HG03571 (cell line): Measurements from ENCODE around the gene DLG5.

Experiments used
- ATAC-seq: cut with Tn5 transposase; IDR thresholded peaks from one replicate; pipeline ENCODE4 v1.9.1; 2021; ENCODE audit not compliant: unreplicated experiment

Gene DLG5

DNA sequence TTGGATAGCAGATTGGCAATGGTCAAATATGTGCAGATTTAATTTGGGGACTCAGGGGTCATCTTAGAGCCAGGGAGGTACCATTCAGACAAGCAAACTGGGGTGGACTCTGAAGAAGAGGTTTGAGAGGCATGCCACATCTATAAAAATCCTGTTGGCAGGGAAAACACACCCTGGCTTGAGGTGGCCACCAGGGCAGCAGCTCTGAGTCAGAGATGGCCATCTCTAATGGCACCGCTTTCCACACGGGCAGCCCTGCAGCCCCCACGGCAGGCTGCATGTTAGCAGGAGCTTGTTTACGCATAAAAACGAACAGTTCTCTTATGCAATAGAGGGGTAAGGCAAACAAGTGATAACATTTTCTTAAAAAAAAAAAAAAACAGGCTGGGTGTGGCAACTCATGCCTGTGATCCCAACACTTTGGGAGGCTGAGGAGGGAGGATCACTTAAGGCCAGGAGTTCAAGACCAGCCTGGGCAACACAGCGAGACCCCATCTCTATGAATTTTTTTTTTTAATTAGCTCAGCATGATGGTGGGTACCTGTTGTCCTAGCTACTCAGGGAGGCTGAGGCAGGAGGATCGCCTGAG, 14.9 kb downstream of the DLG5 start:
- no peak for ATAC-seq

DNA sequence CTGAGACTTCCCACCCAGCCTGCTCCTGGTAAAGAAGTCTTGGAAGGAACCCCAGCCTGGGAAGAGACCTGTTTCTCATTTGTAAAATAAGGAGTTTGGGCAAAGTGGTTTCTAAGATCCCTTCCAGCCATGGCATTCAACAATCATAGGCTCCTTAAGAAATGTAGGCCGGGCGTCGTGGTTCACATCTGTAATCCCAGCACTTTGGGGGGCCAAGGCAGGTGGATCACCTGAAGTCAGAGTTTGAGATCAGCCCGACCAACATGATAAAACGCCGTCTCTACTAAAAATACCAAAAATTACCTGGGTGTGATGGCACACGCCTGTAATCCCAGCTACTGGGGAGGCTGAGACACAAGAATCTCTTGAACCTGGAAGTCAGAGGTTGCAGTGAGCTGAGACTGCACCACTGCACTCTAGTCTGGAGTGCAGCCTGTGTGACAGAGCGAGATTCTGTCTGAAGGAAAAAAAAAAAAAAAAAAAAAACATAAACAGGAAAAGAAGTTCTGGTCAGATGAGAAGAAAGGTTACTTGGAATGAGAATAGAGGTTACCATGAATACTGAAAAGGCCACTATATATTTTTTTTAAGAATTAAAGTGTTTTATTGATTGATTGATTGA, 15.9 kb downstream of the DLG5 start:
- ATAC-seq = no peak

DNA sequence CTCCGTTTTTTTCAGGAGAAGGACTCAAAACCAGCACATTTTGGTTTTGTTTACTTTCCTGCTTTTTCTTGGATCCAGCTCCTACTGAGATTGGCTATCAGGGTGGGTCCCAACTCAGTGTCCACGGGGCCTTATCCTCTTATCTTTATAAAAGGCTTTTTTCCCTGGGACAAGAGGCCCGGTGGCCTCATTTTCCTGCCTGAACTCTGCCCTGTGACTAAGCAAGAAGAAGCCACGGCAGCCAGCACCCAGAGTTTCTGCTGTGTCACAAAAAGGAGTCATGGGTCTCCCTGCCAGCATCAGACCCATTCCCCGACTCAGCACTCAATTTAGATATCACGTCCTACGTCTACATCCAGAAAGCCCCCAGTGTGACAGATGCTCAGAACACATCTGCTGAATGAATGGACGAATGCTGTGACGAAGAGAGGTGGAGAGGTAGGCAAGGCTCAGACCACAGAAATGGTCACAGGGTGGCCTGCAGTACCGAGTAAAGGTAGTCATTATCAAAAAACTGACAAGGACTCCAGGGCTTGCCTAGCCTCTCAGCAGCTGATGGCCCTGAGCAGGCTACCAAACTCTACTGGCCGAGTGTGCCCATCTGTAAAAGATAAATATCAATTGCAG, 16.7 kb downstream of the DLG5 start:
- ATAC-seq = no peak

DNA sequence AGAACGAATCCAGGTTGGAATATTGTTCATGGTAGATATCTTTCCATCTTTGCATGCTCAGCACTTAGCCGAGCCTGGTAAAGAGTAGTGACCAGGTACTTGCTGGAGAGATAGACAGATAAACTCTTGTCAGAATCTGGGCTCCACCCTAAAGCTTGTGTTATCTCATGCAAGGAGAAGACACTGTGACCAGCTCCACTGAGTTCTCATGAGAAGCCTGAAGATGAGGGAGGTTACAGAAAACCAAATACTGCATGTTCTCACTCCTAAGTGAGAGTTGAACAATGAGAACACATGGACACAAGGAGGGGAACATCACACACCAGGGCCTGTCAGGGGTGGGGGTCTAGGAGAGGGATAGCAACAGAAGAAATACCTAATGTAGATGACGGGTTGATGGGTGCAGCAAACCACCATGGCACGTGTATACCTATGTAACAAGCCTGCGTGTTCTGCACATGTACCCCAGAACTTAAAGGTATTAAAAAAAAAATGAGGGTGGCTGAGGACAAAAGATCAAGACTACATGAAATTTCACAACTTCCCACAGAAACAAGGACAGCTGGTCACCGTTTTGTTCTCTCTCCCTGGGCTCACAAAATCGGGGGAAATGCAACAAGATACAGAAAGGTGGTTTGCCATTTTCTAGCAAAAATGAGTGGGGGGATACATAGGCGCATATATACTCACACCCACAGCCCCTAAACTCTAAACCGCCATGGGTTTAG, 17.4 kb downstream of the DLG5 start:
- no peak for ATAC-seq

DNA sequence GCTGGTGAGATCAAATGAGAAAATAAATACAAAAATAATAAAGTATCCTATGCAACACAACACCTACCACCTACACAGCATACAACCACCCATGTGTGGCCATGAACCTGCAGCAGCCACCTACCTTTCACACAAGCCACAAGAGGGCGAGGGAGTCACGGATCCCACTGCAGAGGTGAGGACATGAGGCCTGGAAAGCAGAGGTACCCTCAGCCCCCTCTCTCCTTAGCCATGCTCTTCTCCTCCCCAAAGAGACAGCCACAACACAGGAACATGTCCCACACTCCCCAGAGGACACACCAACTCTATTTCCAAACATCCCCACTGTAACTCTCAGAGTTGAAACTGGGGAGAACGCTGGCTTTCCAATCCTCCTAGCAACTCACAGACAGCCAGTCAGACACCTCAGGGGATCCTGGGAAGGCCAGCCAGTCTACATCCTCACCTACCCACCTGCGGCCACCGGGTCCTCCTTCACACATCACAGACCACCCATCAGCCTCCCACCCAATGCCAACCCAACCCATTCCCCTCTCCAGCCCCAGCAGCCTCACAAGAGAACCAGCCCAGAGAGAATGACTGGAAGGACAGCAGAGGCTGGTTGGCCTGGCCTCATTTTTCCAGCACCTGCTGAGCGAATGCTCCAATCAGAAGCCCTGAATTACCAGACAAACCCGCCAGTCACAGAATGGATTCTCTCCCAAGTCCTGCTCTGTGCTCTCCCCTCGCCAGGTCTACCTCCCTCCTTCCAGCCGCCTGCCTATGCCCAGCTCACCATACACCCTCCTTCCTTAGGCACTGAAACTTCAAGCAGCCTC, 18.4 kb downstream of the DLG5 start:
- no peak for ATAC-seq

DNA sequence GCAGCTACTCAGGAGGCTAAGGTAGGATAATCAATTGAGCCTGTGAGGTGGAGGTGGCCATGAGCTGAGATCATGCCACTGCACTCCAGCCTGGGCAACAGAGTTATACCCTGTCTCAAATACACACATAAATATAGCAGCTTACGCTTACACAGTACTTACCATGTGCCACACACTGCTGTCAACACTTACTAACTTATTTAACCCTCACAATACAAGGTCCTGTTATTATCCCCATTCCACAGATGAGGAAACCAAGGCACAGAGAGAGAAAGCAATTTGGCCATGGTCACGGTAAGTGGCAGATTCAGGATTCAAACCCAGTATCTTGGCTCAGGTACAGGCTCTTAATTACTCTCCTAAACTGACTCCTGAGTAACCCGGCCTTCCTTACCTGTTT, 19.1 kb downstream of the DLG5 start:
- no peak for ATAC-seq

DNA sequence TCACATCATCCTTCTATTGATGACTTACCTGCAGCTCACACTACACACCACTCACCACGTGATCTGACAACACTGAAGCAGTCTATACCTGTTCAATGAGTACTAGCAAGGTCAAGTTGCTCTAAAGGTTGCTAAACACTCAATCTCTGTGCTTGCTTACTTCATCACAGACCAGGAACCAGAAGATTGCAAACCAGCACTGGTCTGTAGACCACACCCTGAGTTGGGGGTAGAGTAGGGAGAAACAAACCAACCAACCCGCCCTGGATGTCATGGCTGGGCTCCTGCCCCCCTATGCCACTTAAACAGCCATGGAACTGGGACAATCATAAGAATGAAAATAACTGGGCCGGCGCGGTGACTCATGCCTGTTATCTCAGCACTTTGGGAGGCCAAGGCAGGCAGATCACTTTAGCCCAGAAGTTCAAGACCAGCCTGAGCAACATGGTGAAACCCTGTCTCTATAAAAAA, 19.6 kb downstream of the DLG5 start:
- no peak for ATAC-seq

DNA sequence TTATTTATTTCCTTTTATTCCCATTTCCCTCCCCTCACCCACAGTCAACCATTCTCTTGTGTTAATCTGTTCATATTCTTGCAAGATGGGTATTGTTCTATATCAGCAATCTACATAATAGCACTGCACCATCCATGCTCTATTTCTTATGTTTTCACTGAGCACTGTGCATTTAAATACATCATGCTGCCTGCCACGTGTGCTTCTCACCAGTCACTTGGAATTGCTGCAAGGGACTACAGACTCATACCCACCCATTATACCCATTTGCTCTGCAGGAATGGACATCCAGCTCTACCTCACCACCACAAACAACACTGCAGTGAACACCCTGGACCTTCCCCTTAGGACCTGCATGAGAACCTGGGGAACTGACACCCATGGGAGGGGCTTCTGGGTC, 20.8 kb downstream of the DLG5 start:
- ATAC-seq = no peak

DNA sequence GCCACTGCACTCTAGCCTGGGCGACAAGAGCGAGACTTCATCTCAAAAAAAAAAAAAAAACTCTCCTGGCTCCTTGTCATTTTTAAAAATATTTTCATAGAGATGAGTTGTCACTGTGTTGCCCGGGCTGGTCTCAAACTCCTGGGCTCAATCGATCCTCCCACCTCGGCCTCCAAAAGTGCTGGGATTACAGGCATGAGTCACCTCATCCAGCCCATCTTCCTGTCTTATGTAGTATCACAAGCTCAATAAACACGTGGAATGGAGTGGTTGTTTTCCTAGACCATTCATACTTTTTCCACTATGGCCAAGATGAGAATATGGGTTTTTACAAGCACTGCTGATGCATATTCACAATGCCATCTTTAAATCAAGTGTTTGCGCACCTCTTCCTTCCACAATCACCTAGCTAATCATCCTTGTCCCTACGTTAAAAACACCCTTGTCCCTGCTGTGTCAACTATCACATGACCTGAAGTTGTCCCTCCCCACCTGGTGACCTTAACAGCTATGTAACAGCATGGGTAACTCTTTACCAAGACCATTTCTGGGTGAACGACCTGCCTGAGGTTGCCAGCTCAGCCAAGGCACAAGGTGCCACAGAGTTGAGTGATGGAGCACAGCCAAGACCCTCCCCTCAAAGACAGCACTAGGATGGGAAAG, 21.3 kb downstream of the DLG5 start:
- ATAC-seq = no peak

DNA sequence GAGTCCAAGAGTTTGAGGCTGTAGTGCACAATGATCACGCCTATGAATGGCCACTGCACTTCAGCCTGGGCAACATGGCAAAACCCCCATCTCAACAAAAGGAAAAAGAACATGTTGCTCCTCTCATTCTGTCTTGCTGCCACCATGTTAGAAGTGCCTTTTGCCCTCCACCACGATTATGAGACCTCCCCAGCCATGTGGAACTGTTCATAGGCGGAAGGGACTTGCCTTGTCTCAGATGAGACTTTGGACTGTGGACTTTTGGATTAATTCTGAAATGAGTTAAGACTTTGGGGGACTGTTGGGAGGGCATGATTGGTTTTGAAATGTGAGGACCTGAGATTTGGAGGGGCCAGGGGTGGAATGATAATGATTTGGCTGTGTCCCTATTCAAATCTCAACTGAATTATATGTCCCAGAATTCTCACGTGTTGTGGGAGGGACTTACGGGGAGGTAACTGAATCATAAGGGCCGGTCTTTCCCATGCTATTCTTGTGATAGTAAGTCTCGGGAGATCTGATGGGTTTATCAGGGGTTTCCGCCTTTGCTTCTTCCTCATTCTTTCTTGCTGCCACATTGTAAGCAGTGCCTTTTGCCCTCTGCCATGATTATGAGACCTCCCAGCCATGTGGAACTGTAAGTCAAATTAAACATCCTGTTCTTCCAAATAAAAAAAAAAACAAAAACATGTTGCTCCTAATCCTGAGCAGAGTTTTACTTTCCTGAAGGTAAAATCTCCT, 22.3 kb downstream of the DLG5 start:
- ATAC-seq = no peak

DNA sequence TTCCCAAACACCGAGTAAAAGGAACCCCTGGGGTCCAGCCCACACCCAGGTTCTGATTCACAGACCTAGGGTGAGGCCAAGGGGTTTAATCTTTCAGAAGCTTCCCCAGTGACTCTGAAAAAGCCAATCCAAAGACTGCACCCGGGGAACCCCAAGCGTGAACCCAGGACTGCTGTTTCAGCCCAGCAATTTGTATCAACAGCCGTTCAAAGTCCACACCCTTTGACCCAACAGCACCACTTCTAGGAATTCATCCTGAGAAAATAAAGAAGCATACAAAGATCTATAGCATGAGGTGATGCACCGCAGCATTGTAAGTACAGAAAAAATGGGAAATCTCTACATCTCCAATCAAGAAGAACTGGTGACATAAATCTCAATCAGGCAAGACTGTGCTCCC, 24.4 kb downstream of the DLG5 start:
- ATAC-seq = no peak

DNA sequence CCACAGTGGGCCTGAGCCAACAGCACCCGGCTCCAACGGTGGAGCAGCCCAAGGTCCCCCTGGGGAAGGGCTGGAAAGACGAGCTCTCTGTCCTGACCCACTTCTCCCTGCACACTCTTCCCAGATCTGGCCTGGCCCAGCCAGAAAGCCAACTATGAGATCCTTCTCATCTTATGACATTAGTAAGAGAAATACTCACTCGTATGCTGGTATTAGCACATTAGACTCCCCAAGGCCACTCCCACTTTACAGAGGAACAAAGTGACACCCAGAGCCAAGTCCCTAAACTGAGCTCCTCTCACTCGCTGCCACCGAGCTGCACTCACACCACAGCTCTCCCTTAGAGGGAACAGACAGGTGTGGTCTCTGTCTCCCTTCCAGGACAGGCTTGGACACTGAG, 24.8 kb downstream of the DLG5 start:
- ATAC-seq = no peak

DNA sequence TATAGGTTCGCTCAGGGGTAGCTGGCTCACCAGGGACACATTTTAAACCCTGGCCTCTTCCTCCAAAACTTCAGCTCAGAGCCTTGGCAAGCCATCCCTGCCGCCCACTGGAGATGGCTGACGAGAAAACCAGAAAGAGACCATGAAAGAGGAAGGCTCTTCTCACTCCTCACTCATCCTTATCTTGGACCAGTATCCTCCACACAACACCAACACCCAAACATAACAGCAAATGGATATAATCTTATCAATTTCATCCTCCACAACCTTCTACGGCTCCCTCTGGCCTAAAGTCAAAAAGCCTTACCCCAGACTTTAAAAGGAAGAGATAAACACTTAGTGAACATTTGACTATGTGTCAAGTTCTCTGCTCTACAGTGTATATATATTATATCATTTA, 26.9 kb downstream of the DLG5 start:
- no peak for ATAC-seq

DNA sequence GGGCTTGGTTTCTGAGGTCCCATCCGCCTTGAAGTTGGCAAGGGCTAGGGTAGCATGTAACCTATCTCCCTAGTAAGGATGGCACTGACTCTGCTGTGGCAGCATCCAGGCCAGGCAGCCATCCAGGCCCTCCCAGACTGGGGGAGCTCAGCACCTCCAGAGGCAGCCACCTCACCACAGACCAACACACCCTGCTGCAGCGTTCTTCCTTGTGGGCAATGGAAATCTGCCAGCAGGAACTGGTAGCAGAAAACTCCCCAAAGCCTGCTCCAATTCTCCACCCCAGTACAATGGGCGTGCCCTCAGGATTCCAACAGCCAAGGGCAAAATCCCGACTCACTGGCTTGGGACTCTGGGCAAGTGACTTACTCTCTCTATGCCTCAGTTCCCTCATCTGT, 27.5 kb downstream of the DLG5 start:
- no peak for ATAC-seq

DNA sequence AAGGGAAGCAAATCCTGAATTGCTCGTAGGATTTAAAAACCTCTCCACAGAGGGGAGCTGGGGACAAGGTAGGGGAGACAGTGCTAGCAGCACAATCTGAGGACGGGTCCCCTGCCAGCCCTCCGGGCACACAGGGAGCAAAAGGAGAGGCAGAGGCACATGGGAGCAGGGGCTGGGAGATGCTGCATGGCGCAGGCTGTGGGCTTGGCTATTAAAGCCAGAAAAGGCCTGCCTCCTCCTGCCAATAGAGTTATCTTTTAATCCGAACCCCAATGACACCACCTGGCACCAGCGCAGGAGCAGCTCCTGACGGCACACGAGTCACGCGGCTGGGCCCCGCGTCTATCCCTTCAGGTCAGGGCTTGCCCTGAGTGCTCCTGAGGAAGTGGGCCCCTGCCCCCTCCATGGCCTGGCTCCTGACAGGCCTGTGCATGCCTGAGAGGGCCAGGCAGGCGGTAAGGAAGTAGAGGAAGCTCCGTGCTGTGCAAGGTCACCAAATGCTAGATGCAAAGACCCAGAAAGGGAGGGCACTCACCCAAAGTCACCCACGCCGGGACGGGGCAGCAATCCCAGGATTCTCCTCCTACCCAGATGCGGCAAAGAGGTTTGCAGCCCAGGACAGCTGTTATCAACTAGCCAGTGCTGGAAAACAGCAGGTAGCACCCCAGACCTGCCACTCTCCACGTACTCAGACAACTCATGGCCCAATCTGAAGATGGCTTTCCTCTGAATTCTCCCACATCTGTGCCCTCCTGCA, 28.1 kb downstream of the DLG5 start:
- ATAC-seq = no peak

DNA sequence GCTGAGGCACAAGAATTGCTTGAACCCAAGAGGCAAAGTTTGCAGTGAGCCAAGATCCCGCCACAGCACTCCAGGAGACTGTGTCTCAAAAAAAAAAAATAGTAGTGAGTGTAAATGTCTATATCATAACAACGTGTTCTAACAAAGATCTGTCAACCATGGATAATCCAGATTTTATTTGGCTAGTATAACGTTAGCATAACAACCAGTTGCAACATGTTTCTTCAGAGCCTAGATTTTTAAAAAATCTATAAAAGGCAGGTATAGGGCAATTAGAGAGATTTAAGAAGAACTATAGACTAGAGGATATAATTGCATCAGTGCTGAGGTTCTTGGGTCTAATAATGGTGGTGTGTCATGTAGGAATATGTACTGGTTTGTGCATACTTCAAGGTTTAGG, 30.5 kb downstream of the DLG5 start:
- ATAC-seq = no peak

DNA sequence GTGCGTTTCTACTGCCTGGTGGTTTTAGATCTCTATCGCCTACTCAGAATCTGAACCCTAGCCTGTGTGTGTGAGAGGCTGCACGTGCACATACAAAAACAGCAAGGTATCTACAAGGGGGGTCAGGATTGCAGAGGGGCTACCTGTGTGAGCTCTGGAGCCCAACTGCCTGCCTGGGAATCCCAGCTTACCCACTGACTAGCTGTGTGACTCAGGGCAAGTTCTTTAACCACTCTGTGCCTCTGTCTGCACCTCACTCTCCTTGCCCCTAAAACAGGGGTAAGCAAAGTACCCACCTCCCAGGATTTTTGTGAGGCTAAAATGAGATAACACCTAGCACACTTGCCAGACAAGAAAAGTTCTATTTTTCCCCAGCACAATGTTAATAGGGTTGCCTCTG, 32.5 kb downstream of the DLG5 start:
- ATAC-seq = no peak

DNA sequence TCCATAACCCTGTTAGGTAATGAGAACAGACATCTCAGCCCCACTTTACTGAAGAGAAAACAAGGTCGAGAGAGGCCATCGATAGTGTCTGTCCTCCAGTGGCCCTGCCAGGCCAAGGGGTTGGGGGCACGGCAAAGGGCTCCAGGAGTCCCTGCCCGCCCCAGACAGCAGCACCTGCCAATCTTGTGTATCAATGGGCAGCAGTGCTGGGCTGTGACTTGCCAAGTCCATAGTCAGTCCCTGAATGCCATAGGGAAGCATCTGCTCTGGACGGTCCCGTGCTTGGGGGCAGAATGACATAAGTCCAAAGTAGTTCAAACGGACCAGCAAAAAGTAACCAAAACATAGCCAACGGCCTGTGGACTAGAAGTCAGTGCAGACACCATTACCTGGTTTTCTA, 33.2 kb downstream of the DLG5 start:
- ATAC-seq = no peak

DNA sequence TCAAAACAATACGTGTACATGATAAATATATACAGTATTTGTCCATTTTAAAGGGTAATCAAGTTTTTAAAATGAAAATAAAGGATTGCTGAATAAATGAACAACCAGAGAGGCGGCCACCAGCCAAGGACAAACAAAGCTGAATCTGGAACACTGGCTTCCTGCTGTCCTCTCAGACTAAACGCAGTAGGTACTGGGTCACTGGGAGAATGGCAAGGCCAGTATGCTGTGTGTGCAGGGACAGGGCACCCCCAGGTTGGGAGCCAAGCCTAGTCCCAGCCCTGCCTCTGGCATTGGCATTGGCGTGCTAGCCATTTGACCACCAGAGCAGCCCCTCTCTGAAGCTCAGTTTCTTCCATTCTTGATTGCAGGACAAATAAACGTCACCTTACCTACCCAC, 33.8 kb downstream of the DLG5 start:
- ATAC-seq = no peak
